RPMI7951 (cell line): ENCODE results near the gene PGC. TPM values are rescaled to one million over a fixed set of nuclear protein-coding genes. Genes with fewer than 3 reads are reported as not detected.
A peak's percentile ranks its signal among the peaks of the same experiment; 100 is the strongest.

Experiments used
- DNase-seq: peaks from one replicate; pipeline ENCODE4 v3.0.0-alpha.2; 2012; ENCODE audit warnings: low read depth
- total RNA-seq: library from RNA; depleted of rRNA; stranded (reverse); fragments of >200 nt; shearing (Covaris generic); gene quantifications from 2 replicates; pipeline ENCODE4 v1.2.3, GENCODE V29; 2014

The PGC gene
- total RNA-seq, 1 experiment from 2014 or later: not detected

DNA sequence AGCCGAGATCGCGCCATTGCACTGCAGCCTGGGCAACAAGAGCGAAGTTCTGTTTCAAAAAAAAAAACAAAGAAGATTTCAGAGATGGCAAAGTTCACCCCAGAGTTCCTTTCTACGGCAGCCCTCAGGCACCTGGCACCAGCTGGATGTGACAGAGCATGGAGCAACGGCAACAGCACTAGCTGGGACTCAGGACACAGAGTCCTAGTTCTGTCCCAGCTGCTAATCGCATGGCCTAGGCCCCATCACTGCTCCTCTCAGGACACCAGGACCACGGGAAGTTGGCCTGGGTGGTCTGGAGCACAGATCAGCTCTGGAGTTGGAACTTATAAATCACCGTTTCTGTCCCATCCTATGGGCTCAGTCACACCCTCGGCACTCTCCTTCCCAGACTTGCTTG is 1.1 kb downstream of the PGC start:
- DNase-seq: no peak

DNA sequence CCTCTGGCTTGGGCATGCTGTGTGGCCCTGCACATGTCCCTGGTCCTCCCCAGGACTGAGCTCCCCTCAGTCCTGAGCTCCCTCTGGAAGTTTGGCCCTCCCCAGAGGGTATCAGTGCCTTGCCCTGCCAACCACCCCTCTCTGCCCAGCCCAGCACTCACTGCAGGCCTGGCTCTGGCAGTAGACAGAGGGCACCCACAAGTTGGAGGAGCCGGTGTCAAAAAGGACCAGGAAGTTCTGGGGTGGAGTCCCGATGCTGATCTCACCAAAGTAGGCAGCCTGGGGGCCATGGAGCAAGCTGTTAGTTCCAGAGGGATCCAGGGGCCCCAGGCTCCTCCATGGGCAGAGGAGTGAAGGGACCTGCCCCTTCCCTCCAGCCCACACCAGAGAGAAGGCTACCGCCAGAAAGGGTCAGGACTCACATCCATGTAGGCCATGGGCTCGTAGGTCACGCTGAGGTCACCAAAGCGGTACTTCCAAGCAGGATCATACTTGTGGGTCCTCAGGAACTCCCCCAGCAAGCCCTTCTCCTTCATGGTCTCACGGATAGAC is 2.9 kb downstream of the PGC start:
- no peak for DNase-seq

DNA sequence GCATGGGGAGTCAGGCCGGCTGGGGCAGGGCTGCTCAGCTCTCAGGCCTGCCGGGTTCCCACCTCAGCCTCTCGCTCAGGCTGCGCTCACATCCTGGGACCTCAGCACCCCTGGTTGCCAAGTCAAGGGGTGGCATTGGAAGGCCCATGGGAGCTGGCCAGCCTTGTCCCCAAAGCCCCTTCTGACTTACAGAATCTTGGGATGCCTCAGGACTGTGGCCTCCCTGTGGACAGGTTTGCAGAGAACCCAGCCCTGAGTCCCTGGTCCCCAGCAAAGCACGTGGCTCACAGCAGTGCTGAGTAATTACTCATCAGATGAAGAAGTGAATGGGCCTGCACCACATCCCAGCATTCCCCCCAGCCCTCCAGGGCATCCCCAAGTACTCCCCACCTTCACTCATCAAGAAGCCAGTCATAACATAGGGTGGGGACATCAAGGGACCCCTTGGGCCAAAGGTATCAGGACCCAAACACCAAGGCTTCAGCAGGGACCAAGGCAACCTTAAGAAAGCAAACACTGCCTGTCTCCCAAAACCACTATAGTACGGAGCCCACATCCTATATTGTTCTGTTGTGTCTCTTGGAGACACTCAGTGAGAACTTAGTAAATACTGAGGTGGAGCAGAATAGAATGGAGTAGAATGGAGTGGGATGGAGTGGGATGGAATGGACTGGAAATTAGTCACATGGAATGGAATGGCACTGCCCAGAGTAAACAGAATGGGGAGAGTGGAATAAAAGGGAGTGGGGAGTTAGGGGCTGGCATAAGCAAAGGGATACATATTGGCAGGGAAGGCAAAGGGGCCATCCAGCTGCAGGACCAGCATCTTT is 3.6 kb downstream of the PGC start:
- no peak for DNase-seq

DNA sequence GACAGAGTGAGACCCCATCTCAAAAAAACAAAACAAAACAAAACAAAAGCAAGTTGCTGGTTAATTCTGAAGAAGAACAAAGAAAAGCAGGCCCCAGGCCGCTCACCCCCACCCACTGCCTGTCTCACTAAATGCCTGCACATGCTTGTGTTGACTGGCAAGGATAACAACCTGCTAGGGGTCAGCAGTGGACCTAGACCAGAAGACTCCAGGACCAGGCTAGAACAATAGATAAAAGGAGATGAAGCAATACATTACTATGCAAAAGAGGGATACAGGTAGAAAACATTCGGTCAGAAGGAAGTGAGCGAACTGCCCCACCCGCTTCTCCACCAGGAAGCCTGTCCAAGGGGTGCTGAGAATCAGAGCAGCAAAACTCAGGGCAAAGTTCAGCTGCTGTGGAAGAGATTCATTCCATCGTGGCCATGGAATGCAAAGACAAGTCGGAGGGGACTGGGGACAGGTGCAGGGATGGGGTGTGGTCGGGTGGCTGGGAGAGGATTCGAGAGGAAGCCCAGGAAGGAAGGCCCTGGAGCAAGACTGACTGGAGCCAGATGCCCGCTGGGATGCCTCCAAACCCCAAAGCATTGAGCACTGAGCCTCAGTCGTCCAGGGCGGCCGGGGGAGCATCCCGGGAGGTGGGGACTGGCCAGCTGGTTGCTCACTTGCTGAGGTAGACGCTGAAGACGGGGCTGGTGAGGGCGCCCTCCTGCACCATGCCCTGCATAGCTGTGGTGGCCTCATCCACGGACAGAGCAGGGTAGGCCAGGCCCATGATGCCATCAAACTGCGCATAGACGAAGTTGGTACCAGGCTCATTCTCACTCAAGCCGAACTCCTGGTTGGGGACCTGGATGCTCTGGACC is 5.3 kb downstream of the PGC start:
- DNase-seq: no peak

DNA sequence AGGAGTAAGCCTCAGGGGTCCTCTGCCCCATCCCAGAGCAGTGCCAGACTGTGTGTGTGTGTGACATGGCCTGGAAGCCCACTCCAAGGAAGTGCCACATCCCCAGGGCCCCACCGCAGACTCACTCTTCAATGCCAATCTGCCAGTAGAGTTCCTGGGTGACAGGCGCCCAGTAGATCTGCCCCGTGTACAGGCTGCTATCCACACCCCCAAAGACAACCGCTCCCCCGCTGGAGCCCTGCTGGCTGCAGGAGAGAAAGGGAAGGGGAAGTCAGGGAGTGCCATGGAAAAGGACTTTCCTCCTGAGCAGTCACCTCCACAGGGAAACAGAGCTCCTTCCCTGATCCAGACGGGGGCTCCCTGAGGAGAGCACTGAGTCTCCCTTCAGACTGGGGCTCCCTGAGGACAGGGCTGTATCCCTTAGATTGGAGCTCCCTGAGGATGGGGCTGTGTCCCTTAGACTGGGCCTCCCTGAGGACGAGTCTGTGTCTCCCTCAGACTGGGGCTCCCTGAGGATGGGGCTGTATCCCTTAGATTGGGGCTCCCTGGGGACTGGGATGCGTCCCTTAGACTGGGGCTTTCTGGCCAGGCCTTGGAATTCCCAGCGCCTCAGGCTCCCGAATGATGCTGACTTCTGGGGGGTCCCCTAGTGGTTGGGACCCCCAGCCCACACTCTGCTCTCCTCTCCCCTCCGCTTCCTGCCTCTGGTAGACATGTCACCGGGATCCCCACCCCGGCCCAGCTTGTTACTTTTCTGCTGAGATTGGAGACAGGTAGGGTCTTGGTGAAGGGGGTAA is 6.6 kb downstream of the PGC start:
- no peak for DNase-seq

DNA sequence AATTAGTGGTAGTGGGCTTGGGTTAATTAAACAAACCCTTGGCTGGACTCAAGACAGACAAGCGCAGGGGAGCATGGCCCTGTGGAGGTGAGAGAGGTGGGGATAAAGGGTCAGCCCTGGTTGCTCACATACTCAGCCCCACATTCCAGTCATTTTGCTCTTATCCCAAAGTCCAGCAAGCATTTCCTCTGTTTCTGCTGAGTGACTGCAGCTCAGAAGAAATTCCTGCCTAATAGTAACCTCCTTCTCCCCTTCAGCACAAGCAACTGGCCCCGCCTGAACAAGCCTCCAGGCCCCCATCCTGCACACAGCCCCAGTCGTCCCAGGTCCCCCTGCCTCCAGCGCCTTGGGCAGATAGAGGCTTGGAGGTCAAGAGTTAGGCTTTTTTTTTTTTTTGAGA is 8.2 kb downstream of the PGC start:
- DNase-seq: no peak

DNA sequence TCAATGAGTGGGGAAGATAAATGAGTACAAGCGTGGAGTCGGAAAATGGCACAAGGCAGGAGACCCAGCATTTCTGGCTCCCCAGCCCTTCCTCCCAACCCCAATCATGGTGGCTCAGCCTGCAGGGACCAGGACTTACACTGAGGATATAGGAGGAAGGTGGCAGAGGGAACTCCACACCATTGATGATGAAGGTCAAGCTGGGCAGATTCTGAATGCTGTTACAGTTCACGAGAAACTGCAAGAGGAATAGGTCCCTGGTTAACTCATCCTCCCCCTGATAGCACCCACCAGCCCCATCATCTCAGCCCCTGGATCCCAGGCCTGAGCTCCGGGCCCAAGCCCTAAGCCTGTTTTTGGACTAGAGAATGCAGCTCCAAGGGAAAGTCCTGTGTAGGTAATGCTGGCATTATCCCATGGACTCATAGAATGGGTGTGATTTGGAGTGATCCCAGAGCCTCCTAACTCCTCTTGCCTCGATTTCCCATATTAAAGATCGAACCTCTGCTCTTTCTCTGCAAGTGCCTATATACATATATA is 9.5 kb downstream of the PGC start:
- no peak for DNase-seq

DNA sequence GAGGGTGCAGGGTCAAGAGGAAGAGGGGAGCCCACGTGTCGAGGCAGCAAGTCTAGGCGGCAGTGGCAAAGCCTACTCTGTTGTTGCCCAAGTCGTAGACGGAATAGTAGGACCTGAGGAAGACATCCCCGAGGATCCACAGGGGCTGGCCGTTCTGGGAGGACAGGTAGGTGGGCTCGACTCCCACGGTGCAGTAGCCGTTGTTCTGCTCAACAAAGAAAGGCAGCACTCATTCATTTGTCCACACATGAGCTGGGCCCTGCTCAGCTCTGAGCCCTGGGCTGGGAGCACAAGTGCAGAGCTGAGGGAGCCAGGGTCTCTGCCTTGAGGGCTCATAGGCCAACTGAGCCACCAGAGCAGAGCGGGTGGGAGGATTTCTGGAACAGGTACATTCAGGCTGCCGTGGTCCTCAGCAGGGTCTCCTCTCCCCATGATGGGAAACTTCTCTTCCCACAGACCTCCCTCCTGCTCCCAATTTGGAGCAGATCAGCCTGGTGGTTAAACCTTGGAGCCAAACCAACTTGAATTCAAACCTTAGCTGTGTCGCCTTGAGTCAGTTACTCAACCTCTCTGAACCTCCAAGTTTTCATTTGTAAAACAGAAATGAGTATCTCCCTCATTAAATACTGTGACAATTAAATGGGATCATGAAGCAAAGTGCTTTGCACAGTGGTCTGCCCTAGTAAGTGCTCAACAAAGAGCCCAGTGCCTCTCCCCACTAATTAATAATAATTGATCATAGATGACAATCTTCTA is 10.2 kb downstream of the PGC start:
- DNase-seq: no peak

DNA sequence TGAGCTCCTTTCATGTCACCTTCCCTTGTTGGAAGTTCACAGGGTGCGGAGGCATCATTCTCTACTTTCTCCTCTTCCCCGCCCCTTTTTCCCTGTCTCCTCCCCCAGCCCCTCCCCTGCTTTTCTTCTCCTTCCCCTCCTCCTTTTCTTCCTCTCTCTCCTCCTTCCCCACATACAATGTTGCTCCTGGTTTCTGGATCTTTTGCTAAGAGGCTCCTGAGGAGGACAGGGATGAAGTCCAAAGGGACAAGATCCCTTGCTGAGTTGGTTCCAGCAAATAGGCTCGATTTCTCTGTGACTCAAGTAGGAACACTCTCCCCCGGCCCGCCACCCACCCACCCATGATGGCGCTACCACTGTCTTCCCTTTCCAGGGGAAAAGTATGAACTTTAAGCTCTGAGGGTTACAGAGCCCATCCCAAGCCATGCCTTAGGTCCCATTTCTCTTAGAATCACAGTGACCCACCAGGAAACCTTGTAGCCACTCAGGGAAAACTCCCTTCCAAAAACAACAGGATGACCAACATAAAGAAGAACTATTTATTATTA is 10.9 kb downstream of the PGC start:
- peak; percentile 31 for DNase-seq

DNA sequence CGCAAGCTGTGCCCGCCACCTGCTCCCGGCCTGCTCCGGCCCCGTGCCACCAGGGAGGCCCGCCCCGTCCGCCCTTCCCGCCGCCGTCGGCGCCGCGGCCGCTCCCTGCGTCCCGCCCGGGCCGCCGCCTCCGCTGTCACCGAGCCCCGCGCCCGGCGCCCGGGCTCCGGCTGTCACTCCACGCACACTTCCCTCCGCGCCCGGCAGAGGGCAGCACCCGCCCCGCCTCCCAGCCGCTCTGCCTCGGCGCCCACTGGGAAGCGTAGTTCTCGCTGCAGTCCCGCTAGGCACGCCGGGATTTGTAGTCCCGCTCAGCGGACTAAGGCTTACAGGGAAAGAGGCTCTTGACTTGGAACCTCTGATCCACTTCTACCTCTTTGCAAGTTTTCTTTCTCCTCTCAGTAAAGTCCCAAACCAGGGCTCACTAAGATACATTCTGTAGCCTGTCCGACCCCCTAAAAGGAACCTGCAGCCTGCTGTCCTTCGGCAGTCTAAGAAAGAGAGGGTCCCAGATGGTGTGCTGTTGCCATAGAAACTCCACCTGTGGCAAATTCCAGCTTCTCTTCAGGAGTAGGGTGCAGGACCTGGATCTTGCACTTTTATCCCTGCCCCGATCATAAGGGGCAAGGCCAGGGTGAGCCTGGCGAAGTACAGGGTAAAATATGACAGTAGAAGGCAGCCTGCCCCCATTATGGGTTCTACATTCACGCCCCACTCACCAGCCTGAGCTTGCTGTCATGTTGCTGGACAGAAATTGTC is 11.6 kb downstream of the PGC start, which contains the start of gene TFEB:
Gene TFEB (minus strand): TSS at position 182 of the 759 bp plus-strand sequence. CDS start 44,395 bp downstream, outside the sequence.
- peak; percentile 87 for DNase-seq

DNA sequence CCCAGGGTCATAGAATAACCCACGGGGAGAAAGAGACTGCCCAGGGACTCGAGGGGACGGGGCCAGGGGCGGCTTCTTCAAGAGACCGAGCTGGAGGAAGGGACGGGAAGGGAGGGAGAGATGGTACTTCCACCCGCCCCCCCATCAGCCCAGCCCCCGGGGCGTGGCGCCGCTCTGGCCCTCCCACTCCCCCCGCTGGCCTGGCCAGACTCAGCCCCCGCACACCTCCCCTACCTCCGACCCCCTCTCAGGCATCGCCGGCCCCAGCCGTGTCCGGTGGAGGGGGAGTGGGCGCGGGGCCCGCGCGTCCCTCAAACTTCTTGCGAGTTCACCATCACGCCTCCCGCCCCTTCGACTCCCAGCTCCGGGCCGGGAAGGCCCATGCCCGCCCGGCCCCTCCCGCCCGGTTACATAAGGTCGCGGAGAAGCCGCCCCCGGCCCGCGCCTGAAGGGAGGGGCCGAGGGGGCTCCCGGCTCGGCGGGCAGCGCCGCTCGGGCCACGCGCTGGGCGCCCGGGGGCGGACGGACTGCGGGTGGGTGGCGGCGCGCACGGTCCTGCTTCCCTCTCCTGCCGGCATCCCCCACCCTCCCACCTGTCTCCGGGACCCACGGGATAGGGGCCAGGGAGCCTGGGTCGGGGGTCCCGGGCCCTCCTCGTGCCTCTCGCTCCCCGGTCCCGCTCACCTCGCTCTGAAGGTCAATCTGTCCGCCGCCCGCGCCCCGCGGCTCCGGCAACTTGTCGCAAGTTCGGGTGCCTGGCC is 12.4 kb downstream of the PGC start:
- peak; percentile 83 for DNase-seq

DNA sequence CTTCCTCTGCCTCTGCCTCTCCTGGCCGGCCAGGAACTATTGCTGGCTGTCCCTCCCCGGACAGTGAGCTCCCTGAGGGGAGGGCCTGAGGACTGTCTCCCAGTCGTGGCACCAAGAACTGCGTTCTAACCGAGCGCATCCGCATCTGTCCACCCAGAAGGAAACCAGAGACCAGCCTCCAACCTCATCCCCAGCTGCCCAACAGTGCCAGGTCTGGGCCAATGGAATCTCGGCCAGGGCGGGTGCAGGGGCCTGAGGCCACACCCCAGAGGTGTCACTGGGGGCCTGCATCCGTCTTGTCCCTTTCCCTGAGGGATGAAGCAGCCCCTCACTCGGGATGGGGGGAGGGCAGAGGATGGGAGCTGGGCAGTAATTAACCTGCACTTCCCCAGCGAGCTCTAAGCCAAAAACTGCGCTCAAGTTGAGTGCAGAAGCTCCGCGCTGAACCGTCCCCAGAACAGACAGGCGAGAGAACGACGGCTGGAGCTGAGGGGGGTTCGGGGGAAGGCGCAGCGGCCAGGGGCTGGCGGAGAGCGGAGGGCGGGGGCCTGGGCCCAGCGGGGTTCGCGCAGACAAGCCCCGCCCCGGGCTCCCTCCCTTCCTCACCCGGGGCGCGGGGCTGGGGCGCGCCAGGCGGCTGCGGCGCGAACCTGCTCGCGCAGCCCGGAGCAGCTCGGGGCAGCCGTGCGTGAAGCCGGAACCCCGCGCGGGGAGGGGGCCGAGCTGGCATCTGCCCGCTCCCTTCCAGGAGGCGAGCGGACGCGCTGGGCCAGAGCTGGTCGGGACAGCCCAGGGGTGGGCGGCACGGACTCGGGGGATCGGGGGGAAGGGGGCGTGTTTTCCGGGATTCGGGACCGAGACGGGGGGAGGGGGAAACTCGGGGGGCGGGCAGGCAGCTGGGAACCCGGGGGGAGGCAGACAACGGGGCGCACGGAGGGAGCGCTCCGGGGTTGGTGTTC is 13.2 kb downstream of the PGC start:
- DNase-seq: peak; percentile 87

DNA sequence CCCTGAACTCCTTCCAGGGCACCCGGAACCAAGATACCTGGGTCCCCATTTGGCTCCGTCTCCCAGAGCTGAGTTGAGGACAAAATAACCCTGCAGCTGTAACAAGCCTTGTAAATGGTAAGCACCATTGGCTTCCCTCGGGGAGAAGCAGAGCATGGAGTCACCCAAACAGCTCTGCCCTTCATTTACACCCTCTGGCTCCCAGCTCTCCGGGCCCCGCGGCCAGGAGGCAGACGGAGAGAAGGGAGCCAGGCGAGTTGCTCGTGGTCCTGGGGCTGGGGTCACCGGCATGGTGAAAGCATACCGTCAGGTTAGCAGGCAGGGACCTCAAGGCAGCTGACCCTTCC is 13.9 kb downstream of the PGC start:
- no peak for DNase-seq

DNA sequence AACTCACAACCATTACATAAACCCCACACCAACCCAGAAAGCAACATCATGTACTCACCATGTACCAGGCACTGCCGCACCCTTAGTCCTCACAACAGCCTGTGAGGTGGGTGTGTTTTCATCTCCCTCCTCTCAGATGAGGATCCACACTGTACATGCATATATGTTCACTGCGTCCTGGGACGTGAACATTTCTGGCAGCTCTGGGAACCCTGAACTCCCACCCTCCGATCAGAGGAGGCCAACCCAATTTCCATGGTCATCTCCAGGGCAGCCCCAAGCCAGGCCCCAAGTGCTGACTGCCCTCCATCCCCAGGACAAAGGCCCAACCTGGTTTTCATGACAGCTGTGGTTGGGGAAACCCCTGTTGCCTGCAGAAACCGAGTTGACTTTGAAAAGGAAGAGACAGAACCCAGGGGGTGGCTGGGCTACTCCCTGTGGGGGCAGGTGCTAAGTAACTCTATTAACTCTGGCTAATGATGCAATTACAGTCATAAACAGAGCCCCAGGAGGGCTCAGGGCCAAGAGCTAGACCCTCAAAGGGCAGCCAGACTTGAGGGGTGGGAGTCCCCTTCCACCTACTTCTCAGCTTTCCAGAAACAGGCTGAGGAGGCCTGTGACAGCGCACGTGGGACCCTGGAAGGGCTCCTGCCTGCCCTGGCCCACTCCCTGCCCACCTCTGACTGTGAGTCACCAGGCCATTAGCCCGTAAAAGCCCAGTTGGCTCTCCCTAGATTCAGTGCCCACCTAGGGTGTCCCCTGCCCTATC is 14.4 kb downstream of the PGC start:
- DNase-seq: peak; percentile 44

DNA sequence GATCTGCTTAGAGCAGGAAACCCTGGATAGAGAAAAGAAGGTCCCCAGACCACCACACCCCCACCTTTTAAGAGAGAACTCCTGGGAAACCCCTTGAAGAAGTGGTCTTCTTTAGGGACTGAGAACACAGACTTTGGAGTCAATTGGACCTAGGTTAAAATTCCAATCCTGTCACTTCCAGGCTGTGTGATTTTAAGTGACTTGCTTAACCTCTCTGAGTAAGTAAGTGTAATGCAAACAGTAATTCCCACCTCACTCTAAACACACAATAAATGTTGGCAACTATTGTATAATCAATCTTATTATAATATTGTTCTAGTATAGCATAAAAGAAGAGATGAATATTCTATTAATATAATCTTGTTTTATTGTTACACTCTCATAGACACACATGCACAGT is 15.0 kb downstream of the PGC start:
- no peak for DNase-seq

DNA sequence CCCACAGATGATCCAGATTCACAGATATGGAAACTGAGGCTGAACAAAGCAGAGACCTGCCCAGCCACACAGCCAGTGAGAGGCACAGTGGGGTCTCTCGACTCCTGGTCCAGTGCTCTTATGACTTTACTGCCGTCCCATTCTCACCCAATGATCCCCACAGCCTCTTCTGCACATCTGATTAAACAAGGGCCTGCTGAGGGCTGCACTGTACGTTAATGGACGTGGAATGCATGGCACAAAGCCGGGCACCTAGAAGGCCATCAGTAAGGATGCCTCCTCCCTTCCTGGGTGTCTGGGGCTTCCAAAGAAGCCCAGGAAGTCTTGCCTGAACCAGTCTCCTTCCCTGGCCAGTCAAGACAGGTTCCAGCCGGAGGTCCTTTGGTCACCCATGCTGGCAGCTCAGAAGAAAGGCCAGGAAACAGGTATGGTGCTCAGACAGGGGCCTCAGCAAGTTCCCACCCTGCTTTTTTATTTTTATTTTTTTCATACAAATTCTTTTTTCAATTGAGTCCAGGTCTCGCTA is 15.6 kb downstream of the PGC start:
- no peak for DNase-seq
